Stimulated activated CD8-positive, alpha-beta memory T cell treated with anti-CD3 and anti-CD28 coated beads, Interleukin-7, amount 100 ng/mL, for 48 hours (primary cell): ENCODE measurements around the gene S100A9.

ENCODE experiments used
- DNase-seq, 2 donors: peaks; one replicate each; pipeline ENCODE4 v3.0.0-alpha.2; 2020; ENCODE audit warnings: low read depth in 1 of 2; ENCODE audit errors: extremely low read depth in 1 of 2

S100A9 gene

DNA sequence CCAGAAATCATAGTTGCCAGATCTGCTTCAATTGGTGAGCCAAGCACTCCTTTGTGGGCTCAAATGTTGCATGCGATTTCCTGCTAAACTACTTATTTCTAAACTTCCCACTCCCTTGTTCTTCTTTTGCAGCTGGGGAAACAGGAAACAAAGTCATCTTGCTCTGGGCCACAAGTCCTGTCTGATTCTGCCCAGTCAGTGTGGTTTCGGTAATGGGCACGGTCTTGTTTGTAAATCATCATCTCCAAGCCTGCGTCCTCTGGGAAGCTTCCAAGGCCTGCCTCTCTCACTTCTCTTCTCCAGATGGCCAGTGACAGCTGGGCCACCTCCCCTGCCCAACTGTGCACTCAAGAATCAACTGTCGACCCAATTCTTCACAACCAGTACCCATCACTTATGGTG is 28.8 kb downstream of the S100A9 start:
- DNase-seq, result no peak

DNA sequence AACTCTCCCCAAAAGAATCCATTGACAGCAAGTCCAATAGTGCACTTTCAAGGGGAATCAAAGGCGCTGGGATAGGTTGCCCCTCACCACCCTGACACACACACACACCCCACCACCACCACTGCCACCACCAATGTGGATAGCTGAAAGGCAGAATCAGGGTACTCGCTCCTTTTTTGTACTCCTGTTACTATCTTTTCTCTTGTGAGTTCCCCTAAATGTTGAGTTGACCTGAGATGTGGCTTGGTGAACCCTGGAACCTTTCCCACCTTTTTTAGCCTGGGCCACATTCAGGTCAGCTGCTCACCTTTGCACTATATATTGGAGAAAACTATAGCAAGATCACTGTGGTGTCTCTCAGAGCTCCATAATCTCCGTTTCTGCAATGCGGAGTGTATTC is 29.3 kb downstream of the S100A9 start:
- DNase-seq, result no peak

DNA sequence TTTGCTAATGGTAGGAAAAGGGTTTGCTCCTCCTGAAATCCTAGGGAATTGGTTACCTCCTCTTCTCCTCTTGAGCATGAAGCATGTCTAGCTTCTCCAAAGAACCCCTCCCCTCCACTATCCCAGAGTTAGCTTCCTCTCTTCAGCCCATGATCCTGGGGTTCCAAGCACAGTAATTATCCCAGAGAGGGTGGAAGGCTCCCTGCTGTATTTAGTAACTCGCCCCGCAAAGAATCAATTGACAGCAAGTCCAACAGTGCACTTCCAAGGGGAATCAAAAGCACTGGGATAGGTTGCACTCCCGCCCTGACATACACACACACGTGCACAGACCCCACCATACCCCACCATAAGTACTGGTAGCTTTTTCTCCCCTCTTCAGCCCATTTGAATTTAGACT is 30.1 kb downstream of the S100A9 start:
- DNase-seq, result no peak

DNA sequence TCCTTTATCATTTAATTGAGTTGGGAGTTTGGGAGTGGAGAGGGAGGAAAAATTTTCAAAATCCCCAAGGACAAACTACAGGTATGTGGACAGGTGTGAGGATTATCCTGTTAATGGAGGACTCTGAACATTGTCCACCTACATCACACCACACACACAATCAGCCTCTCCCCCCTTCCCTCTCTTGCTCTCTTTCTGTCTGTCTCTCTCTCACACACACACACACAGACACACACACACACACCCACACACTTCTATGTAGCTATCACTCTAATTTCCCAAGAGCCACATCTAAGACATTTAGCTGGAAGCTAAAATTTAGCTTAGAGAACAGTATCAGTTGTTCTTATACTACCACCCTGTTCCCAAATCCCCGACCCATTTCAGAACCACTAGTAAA is 31.7 kb downstream of the S100A9 start:
- no peak for DNase-seq

DNA sequence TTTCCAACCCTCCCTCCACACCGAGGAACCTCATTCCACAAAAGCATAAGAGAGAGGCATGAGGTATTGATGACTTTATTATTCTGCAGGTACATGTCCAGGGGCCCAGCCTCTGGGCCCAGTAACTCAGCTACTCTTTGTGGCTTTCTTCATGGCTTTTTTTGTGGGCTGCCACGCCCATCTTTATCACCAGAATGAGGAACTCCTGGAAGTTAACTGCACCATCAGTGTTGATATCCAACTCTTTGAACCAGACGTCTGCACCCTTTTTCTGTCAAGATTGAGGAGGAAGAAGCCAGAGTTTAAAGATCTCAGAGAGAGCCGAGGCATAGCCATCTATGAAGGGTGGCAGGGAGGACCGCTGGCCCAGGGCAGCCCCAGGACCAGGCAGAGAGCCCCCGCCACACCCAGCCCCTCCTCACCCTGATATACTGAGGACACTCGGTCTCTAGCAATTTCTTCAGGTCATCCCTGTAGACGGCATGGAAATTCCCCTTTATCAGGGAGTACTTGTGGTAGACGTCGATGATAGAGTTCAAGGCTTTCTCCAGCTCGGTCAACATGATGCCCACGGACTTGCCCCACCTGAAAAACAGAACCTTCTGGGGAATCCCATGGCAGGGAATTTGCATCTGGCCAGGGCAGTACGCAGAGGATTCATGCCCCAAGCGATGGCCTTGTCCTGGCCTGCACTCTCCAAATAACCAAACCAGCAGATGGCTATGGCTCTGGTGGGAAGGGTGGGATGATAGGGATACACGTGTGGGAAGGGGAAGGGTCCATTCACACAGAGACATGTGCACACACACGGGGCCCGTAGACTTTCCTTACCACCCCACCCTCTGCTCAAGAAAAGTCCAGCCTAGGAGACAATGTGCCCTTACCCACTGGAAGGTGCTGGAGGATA is 32.6 kb downstream of the S100A9 start:
- DNase-seq, result no peak

DNA sequence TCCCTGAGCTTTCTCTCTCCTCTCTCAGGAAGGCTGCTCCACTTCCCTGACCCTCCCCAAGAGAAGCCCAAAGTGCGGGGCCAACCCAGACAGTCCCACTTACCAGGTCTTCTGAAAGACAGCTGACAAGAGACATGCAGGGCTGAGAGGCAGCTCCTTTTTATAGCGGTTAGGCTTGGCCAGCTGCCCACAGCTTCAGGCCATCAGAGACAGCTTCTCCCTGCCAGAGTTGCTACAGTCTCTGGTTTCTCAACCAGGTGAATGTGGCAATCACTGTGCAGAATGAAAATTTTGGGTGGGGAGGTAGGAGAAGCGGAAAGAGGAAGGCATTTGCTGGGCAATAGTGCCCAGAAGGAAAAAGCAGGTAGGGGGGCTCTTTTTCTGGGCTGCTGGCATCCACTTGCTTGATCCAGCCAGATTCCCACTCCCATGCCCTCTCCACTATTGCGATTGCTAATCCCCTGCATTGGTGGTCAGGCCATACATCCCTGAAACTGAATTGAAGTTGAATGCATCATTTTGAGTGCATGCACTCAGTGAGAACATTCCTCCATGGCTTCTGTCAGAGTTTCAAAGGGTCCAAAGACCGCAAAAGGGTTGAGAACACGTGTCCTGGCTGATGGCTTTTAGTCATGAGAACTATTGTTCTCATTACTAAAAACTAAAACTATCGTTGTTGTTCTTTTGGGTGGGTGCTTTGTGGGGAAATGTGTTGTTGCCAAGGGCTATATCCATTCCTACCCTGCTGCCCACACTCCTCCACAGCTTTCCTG is 33.5 kb downstream of the S100A9 start, which contains the start of gene S100A8:
Gene S100A8, minus strand, starts transcription at position 136 of the 773 bp plus-strand sequence. CDS start 538 bp downstream, outside the sequence.
- no peak for DNase-seq

DNA sequence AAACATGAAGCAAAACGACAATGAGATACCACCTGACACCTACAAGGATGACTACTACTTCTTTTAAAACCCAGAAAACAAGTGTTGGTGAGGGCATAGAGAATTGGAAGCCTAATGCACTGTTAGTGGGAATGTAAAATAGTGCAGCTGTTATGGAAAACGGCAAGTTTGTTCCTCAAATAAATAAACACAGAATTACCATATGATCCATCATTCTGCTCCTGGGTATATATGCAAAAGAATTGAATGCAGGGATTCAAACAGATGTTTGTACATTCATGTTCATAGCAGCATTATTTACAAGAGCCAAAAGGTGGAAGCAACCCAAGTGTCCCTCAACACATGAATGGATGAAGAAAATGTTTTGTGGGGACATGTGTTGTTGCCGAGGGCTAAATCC is 34.6 kb downstream of the S100A9 start:
- no peak for DNase-seq

DNA sequence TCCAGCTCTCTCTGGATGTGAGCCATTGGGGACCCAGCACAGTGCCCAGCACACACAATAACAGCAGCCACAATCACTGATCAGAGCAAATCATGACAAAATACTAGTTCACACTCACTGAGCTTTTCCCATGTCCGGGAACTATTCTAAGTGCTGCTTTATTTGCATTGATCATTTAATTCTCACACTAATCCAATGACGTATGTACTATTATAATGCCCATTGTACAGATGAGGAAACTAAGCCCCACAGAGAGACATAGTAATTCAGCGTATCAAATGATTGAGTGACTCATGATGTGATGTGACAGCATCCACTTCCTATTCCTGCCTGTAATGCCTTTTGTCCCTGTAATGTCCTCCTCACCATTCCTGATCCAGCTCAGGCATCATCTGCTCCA is 35.2 kb downstream of the S100A9 start:
- no peak for DNase-seq

DNA sequence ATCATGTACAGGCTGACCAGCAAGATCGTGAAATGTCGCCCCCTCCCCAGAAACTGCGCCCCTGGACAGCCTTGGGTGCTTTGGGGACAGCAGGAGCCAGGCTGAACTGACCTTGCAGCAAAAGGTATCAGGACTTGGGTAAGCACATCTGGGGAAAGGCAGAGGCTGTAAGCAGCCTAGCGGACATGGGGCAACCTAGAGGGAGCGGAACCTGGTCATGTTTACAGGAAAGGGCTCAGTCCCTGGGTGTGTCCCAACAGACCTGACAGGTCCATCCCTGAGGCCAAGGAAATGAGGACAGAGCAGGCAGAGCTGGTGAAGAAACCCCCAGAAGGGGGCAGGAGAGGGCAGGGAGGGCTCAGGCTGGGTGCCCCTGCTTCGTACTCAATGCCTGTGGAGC is 36.3 kb downstream of the S100A9 start:
- no peak for DNase-seq

DNA sequence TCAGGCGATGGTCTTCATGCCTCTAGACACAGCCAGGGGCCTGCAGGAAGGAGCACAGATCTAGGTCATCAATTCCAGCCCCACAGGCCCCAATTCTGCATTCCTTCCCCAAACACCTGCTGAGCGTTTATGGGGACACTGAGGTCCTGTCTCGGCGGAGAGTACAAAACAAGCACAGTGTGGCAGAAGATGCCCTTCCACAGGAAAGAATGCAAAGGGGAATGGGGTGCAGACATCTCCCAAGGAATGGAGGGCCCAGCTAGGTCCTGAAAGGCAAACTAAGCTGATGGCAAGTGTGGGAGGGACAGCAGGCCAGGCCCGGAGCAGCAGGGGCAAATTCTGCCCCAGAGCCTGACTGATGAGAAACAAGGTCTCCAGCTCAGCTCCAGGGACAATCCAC is 36.7 kb downstream of the S100A9 start:
- no peak for DNase-seq

DNA sequence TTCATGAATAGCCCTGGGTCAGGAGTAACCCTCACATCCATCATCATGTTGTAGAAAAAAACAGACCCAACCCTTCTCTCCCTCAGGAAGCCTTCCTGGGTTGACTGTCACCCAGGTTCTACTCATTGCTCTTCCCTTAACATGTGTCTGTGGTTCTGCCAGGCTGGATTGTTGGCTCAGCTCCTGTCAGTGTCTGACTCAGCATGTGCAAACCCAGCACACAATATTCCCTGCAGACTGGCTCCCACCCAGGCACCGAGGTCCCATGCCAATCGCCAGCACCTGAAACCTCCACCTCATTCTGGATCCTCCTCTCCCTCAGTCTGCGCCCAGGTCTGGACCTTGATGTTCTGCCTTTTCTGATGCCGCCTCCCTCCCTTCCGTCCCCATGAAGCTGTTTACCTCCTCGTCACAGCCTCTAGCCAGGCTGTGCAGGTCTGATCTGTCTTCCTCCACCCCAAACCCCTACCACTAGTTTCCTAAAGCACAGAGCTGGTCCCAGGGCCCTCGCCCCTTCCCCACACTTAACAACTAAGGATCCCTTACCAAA is 37.6 kb downstream of the S100A9 start:
- no peak for DNase-seq

DNA sequence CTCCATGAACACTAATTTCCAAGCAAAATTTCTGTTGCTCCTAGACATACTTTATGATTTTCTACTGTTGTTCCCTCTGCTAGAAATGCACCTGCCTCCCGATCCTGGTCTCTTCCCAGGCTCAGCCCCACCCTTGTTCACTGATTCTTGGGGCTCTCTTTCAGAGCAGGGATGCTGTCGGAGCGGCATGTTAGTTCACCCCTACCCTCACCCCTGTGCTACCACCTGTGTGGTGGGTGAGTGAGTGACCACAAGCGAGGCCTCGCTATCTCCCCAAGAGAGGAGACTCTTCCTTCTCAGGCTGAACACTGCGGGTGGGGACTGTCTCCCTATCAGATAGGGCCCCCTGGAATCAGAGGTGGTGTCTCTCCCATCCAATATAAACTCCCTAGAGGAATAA is 38.1 kb downstream of the S100A9 start:
- DNase-seq, result no peak

DNA sequence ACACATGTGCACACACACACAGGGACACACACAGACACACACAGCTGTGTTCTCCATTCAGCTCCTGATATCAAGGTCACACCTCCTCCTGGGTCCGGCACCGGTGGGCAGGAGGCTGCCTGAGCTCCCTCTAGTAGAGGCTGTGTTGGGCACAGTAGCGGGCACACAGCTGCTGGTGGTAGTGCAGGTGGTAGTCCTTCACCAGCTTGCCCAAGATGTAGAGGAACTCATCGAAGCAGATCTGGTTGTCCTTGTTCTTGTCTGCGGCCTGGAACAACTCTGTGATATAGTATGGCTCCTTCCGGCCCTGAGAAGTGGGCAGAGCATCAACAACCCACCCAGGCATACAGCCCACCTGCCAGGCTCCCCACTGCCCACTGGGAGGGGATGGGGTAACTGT is 38.8 kb downstream of the S100A9 start:
- DNase-seq, result no peak

DNA sequence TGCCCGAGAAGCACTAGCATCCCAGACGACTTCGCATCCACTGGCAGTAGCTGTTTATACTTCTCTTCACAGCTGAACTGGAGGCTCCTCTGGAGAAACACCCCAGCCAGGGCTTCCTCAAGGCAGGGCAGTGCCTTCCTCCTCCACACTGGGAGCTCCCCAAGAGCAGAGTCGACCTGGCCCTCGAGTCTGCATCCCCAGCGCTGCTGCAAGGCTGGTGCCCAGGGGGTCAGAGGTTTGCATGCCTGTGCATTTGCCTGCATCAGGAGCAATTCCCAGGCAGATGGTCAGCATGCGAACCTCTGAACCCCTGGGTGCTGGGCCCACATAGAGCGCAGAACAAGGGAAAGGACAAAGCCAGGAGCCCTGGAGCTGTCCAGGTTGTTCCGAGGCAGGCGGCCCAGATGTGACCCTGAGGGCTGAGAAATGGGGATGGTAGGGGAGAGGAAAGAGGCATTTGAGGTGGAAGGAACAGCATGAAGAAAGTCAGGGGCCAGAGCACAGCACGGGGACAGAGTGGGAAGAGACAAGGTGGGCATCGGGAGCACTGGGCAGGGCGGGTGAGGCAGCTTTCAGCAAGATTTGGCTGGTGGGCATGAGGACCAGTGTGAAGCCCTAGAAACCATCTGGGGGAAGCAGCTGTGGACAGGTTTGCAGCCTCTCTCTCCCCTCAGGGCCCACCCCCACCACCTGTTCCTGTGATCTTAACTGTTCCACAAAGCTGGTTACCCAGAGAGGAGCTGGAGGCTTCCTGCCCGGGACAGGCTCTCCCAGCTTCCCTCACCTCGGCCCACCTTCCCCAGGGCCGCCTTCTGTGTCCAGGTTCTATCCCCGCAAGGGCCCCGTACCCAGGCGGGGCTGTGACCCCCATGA is 39.6 kb downstream of the S100A9 start:
- DNase-seq, result no peak

DNA sequence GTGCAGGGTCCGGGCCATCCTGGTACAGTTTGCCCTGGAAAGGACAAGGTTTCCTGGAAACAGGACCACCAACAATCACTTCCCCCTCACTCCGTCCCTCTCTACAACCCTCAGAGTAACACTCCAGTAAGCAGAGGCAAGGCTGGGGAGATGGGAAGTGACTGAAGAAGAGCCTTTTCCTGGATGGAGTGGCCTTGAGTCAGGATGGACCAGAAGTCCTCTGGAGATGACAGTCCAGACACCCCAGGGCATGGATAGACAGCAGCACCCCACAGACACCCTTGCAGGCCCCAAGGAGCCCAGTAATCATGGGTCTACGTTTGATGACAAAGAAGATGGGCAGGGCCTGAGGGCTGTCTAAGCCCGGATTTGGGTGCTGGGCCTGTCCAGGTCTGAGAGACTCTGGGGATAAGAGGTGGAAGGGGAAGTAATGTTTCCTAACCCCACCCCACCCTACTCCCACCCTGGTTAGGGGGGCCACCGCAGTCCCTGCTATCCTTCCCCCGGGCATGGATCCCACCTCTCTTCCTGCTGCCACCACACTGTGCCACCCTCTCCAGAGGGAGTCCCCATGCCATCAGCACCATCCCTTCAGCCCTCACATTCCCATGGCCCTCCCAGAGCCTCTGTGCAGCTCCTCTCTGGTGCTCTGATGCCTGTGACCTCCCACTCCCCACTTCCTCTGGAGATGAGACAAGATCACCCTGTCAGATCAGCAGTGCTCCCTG is 40.4 kb downstream of the S100A9 start:
- DNase-seq, result no peak

DNA sequence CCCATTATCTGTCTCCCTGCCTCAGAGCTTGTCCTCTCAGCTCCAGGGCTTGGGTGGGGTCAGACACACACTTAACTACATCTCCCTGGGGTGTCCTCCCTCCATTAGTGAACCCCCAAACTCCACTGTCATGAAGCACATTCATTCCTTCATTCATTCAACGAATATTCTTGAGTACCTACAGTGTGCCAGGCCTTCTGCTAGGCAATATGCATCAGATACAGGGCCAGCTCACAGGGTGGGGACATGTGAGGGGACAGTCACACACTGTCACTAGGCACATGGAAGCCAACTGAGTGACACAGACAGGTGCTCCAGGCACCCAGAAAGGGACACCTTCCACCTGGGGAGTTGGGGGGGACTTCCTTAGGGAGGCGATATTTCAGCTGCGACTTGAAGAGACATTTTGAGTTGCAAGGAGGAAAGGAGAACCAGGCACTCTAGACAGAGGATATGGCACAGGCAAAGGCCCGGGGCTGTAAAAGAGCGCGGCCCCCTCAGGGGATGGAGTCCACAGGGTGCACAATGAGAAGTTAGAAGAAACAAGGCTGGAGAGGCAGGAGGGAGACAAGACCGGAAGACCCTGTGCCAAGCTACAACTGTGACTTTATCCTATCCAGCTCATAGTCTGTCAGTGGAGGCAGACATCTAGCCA is 41.9 kb downstream of the S100A9 start:
- DNase-seq, result no peak

DNA sequence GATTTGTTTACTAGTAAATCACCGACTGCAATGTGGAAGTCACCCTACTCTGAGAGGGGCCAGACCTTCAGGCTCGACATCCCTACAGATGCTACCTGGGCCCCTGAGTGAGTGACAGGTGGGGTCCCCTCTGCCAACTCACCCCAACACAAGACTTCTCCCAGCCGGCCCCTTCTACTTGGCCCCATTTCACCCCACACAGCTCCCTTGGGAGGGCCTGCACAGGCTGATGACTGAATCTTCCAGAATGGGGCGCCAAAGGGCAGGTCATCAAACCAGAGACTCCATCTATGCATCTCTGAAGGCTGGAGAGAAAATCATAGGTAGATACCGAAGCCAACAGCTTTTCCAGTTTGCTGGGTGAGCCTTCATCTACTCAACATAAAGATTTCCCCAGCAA is 42.6 kb downstream of the S100A9 start:
- DNase-seq, result no peak

DNA sequence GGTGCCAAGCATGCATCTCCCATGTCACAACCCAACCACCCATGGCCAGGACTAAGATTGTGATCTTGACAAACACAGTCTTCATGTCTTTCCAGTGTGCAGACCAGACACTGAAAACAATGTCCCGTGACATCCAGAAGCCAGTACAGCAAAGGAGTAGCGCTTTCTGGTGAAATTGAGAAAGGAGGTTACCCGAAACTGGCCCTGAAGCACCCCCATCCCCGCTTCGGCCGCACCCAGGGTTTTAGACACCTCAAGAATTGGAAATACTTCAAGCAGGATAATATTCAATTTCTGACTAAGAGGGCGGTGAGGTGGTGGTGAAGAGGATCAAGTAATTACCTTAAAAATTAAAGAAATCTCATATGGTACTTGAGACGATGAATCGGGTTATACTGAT is 43.8 kb downstream of the S100A9 start:
- DNase-seq, result no peak

DNA sequence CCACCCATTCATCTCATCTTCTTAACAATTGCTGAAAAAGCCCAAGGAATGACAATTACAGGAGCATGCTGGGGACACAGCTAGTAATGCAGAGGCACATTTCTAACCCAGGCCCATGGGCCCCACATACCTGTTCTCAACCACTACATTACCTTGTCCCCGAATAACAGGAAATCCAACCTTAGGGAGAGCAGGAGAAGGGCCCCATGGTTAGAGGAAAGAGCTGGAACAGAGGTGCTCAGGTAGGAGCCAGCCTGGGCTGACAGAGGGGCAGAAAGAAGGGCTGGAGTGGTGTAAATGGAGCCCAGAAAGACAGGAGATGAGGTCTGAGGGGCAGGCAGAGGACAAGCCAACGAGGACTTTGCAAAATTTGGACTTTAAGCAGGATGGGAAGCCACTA is 44.6 kb downstream of the S100A9 start:
- no peak for DNase-seq
